H1 (cell line): ENCODE measurements around the gene CCNB1. TPM values are rescaled to one million over a fixed set of nuclear protein-coding genes. Genes with fewer than 3 reads are reported as not detected.
"Not testable (repeated sequence)": the region's sequence is repeated elsewhere in the genome, so short reads cannot be mapped to it uniquely, and the experiment has no call there.

Experiments
- CTCF ChIA-PET: fragments of 300-600 bp; sonication (Branson Sonifier 250); formaldehyde crosslinking; loops from one replicate; lab custom pipeline; 2021; ENCODE audit not compliant: partially characterized antibody; lab: Charles Lee
- POLR2A ChIA-PET: fragments of 300-600 bp; sonication (Branson Sonifier 250); formaldehyde crosslinking; loops from one replicate; lab custom pipeline; 2021; ENCODE audit warnings: inconsistent platforms; ENCODE audit not compliant: partially characterized antibody; lab: Charles Lee
- DNase-seq, 2 experiments: peaks; one replicate each; pipeline versions ENCODE4 v3.0.0 to v3.0.0-alpha.2; 2010 to 2022; ENCODE audit warnings: low spot score in 2 of 2, low read depth in 1 of 2, mixed read lengths in 1 of 2
- FAIRE-seq: peaks from 2 replicates; lab custom pipeline; 2011; peaks lifted over from hg19 to GRCh38; lab: Jason Lieb, UNC
- H2AFZ ChIP-seq: 2 replicates; pipeline ENCODE4 v1.8.1; 2012; ENCODE audit warnings: low read length, inconsistent platforms
- H2AK5ac ChIP-seq: 2 replicates; pipeline ENCODE4 v1.6.1; 2013; ENCODE audit warnings: low read depth, low read length
- H2BK120ac ChIP-seq: replicated peaks from 2 replicates; pipeline ENCODE3; 2013; ENCODE audit warnings: low read depth, low read length, inconsistent platforms
- H2BK12ac ChIP-seq: 2 replicates; pipeline ENCODE4 v1.6.1; 2013; ENCODE audit warnings: low read depth, low read length
- H2BK15ac ChIP-seq: 2 replicates; pipeline ENCODE4 v1.6.1; 2013; ENCODE audit warnings: low read length
- H2BK20ac ChIP-seq: 2 replicates; pipeline ENCODE4 v1.6.1; 2013; ENCODE audit warnings: low read length
- H2BK5ac ChIP-seq: 2 replicates; pipeline ENCODE4 v1.6.1; 2013; ENCODE audit warnings: low read depth, low read length
- H3K14ac ChIP-seq: 2 replicates; pipeline ENCODE4 v1.6.1; 2013; ENCODE audit warnings: inconsistent platforms; ENCODE audit not compliant: insufficient read length
- H3K18ac ChIP-seq: 2 replicates; pipeline ENCODE4 v1.6.1; 2013; ENCODE audit warnings: low read length; ENCODE audit errors: extremely low read depth
- H3K23ac ChIP-seq: 2 replicates; pipeline ENCODE4 v1.6.1; 2013; ENCODE audit warnings: inconsistent platforms; ENCODE audit not compliant: insufficient read length
- H3K23me2 ChIP-seq: 2 replicates; pipeline ENCODE4 v1.6.1; 2013; ENCODE audit warnings: low read depth, low read length
- H3K27ac ChIP-seq: 2 replicates; pipeline ENCODE4 v1.6.1; 2011; ENCODE audit warnings: low read depth, low read length, inconsistent platforms
- H3K27me3 ChIP-seq, 4 experiments: replicated peaks in 1 of 4; 1 replicate in 1 of 4; 2 replicates in 3 of 4; pipeline versions ENCODE4 v1.6.1 to v1.8.1; 2011 to 2013; ENCODE audit warnings: low read length in 3 of 4, mild to moderate bottlenecking in 3 of 4, inconsistent platforms in 2 of 4, mixed read lengths in 2 of 4, moderate library complexity in 1 of 4; ENCODE audit not compliant: control insufficient read depth in 3 of 4, insufficient read depth in 3 of 4; ENCODE audit errors: extremely low read depth in 1 of 4
- H3K36me3 ChIP-seq, 4 experiments: 2 replicates each; pipeline versions ENCODE4 v1.6.1 to v1.8.1; 2011 to 2013; ENCODE audit warnings: mild to moderate bottlenecking in 4 of 4, low read length in 3 of 4, moderate library complexity in 2 of 4, control low read depth in 1 of 4, inconsistent platforms in 1 of 4; ENCODE audit not compliant: insufficient read depth in 4 of 4, control insufficient read depth in 2 of 4
- H3K4ac ChIP-seq: replicated peaks from 2 replicates; pipeline ENCODE3; 2013; ENCODE audit warnings: low read length, low read depth, mixed read lengths, inconsistent platforms; ENCODE audit not compliant: insufficient read length
- H3K4me1 ChIP-seq, 4 experiments: replicated peaks in 1 of 4; 1 replicate in 1 of 4; 2 replicates in 3 of 4; pipeline versions ENCODE4 v1.6.1 to v1.8.1; 2011 to 2013; ENCODE audit warnings: low read length in 3 of 4, inconsistent platforms in 2 of 4, mixed read lengths in 1 of 4; ENCODE audit not compliant: insufficient read depth in 4 of 4, control insufficient read depth in 3 of 4
- H3K4me2 ChIP-seq, 2 experiments: 2 replicates each; pipeline versions ENCODE4 v1.6.1 to v1.8.1; 2011 to 2013; ENCODE audit warnings: low read depth in 2 of 2, low read length in 2 of 2, control low read depth in 1 of 2, inconsistent platforms in 1 of 2, mild to moderate bottlenecking in 1 of 2; ENCODE audit not compliant: insufficient read depth in 1 of 2
- H3K4me3 ChIP-seq, 4 experiments: fragments of 200-600, 300-600 bp in 1 of 4; sonication (generic), shearing (Covaris generic), sonication (Bioruptor Twin) in 1 of 4; 2 replicates each; pipeline versions ENCODE4 v1.5.1 to v1.8.1; 2011 to 2016; ENCODE audit warnings: low read length in 4 of 4, low read depth in 3 of 4, control low read depth in 2 of 4, inconsistent platforms in 2 of 4, mild to moderate bottlenecking in 2 of 4, mixed read lengths in 1 of 4, moderate library complexity in 1 of 4; ENCODE audit not compliant: insufficient read depth in 2 of 4; ENCODE audit errors: extremely low read depth in 1 of 4
- H3K56ac ChIP-seq: replicated peaks from 2 replicates; pipeline ENCODE3; 2013; ENCODE audit warnings: low read depth, mild to moderate bottlenecking, mixed read lengths, low read length, inconsistent platforms; ENCODE audit not compliant: insufficient read length
- H3K79me1 ChIP-seq: 2 replicates; pipeline ENCODE4 v1.6.1; 2013; ENCODE audit warnings: low read depth, low read length, control low read depth
- H3K79me2 ChIP-seq, 2 experiments: 2 replicates each; pipeline versions ENCODE4 v1.6.1 to v1.8.1; 2012 to 2013; ENCODE audit warnings: low read length in 2 of 2, mild to moderate bottlenecking in 2 of 2, inconsistent platforms in 1 of 2; ENCODE audit not compliant: insufficient read depth in 2 of 2, control insufficient read depth in 1 of 2
- H3K9ac ChIP-seq, 4 experiments: replicated peaks in 1 of 4; 1 replicate in 1 of 4; 2 replicates in 3 of 4; pipeline versions ENCODE4 v1.6.1 to v1.8.1; 2011 to 2013; ENCODE audit warnings: low read depth in 3 of 4, low read length in 3 of 4, control low read depth in 2 of 4, mild to moderate bottlenecking in 2 of 4, moderate library complexity in 2 of 4, inconsistent platforms in 1 of 4; ENCODE audit errors: extremely low read depth in 1 of 4
- H3K9me3 ChIP-seq, 2 experiments: 2 replicates each; pipeline versions ENCODE4 v1.6.1 to v1.8.1; 2012 to 2013; ENCODE audit warnings: mild to moderate bottlenecking in 2 of 2, moderate library complexity in 2 of 2, control low read depth in 1 of 2, inconsistent platforms in 1 of 2, low read depth in 1 of 2, low read length in 1 of 2, mixed read lengths in 1 of 2; ENCODE audit not compliant: insufficient read depth in 2 of 2
- H4K20me1 ChIP-seq, 2 experiments: replicated peaks in 1 of 2; 2 replicates each; pipeline versions ENCODE3 to v1.8.1; 2011 to 2013; ENCODE audit warnings: inconsistent platforms in 2 of 2, low read length in 2 of 2, mild to moderate bottlenecking in 1 of 2; ENCODE audit not compliant: insufficient read depth in 2 of 2, control insufficient read depth in 1 of 2
- H4K5ac ChIP-seq: 2 replicates; pipeline ENCODE4 v1.6.1; 2013; ENCODE audit warnings: low read length, low read depth, mixed read lengths, inconsistent platforms; ENCODE audit not compliant: insufficient read length
- H4K8ac ChIP-seq: 2 replicates; pipeline ENCODE4 v1.8.0; 2013; ENCODE audit warnings: mild to moderate bottlenecking, moderate library complexity, low read length, inconsistent platforms; ENCODE audit not compliant: insufficient read depth; ENCODE audit errors: extremely low read depth
- H4K91ac ChIP-seq: replicated peaks from 2 replicates; pipeline ENCODE3; 2013; ENCODE audit warnings: low read length, mixed read lengths, inconsistent platforms; ENCODE audit not compliant: insufficient read length
- EZH2 ChIP-seq: fragments of 200-600 bp; sonication (generic); IDR thresholded peaks from 2 replicates; pipeline ENCODE4 v1.7.1; 2012; ENCODE audit warnings: low read depth, mild to moderate bottlenecking, moderate library complexity, low read length, inconsistent platforms; ENCODE audit not compliant: severe bottlenecking
- KDM1A ChIP-seq: fragments of 200-600, 300-600 bp; sonication (generic); IDR thresholded peaks from 2 replicates; pipeline ENCODE4 v1.7.1; 2016; ENCODE audit warnings: mild to moderate bottlenecking, low read length, borderline replicate concordance
- KDM4A ChIP-seq: IDR thresholded peaks from one replicate; pipeline ENCODE4 v1.7.1; 2012; ENCODE audit warnings: low read depth, mild to moderate bottlenecking, moderate library complexity, low read length, inconsistent platforms; ENCODE audit not compliant: severe bottlenecking
- MAFK ChIP-seq: IDR thresholded peaks from 2 replicates; pipeline ENCODE4 v1.6.1; 2012; ENCODE audit warnings: low read depth, mild to moderate bottlenecking, improper control_type of control experiment, low read length
- RAD21 ChIP-seq, 2 experiments: IDR thresholded peaks in 1 of 2; conservative IDR thresholded peaks in 1 of 2; 2 replicates each; pipeline ENCODE4 v1.6.1; 2011; ENCODE audit warnings: low read depth in 2 of 2, low read length in 2 of 2, improper control_type of control experiment in 1 of 2, inconsistent platforms in 1 of 2, mild to moderate bottlenecking in 1 of 2, moderate library complexity in 1 of 2
- RXRA ChIP-seq: IDR thresholded peaks from 2 replicates; pipeline ENCODE4 v1.6.1; 2011; ENCODE audit warnings: low read depth, mild to moderate bottlenecking, low read length, moderate library complexity; ENCODE audit not compliant: insufficient read depth
- WGBS, 2 experiments: shearing (Covaris generic) in 1 of 2; methylation state at CpG; one replicate each; pipeline versions ENCODE4 v1.1.6 to v1.1.7; 2013 to 2015; ENCODE audit warnings: low lambda C conversion rate in 2 of 2, mixed read lengths in 2 of 2, inconsistent platforms in 1 of 2, low coverage in 1 of 2, missing lambda C conversion rate in 1 of 2; ENCODE audit not compliant: insufficient replicate concordance in 2 of 2, insufficient coverage in 1 of 2, insufficient read length in 1 of 2; ENCODE audit errors: extremely low coverage in 1 of 2, missing lambda C conversion rate in 1 of 2; 5-methylcytosine and 5-hydroxymethylcytosine counted together
- polyA plus RNA-seq, 7 experiments: library from polyadenylated mRNA; depleted of rRNA in 3 of 7; stranded (reverse) in 5 of 7; unstranded in 2 of 7; fragments of >200 nt in 5 of 7; fragments of 200-250 nt in 2 of 7; gene quantifications; 1 replicate in 5 of 7; 2 replicates in 1 of 7; 4 replicates in 1 of 7; pipeline versions ENCODE4 v1.2.1 to v1.2.3, GENCODE V29; 2011 to 2013; ENCODE audit warnings: missing spikeins in 2 of 7, mixed read lengths in 2 of 7
- total RNA-seq: library from RNA; stranded (reverse); fragmentation: NEBNext Ultra II Directional; extraction: Animal tissue kit (Norgen Biotek cat#: 25700); gene quantifications from 2 replicates; pipeline ENCODE4 v1.2.1, GENCODE V29; 2021
- TF ChIP-seq, protein P1 (sequence below): IDR thresholded peaks from 2 replicates; pipeline ENCODE4 v1.6.1; 2012; ENCODE audit warnings: inconsistent platforms

The CCNB1 gene
- total and polyA plus RNA-seq, 2 of the 8 experiments (the other 6 are each of a cell fraction or from before 2014, with no cell fraction given) = 122 to 338 TPM

GRCh38 chr5:69138766-69139165 is 28.2 kb upstream of the CCNB1 start (continued):
- TF ChIP-seq EZH2 = no peak
- no peak for TF ChIP-seq KDM4A
- TF ChIP-seq MAFK = no peak
- TF ChIP-seq, protein P1, sequence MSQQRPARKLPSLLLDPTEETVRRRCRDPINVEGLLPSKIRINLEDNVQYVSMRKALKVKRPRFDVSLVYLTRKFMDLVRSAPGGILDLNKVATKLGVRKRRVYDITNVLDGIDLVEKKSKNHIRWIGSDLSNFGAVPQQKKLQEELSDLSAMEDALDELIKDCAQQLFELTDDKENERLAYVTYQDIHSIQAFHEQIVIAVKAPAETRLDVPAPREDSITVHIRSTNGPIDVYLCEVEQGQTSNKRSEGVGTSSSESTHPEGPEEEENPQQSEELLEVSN = no peak
- no peak for TF ChIP-seq RAD21 (IDR thresholded peaks at IDR 0.05 in 1 of 2, conservative IDR thresholded peaks at IDR 0.05 in 1 of 2; ENCODE audit: low read depth in 2 of 2, low read length in 2 of 2)
- TF ChIP-seq KDM1A = no peak
- TF ChIP-seq RXRA = no peak
- TF ChIP-seq, all 59 proteins: peak for 0

DNA sequence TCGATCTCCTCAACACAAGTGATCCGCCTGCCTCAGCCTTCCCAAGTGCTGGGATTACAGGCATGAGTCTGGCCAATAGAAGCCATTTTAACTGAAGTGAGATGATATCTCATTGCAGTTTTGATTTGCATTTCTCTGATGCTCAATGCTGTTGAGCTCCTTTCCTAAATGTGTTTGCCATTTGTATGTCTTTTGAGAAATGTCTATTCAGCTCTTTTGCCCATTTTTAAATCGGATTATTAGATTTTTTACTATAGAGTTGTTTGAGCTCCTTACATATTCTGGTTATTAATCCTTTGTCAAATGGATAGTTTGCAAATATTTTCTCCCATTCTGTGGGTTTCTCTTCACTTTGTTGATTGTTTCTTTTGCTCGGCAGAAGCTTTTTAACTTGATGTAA is 26.7 kb upstream of the CCNB1 start:
- not testable (repeated sequence) for H3K27me3 ChIP-seq, H3K79me1 ChIP-seq, H3K23ac ChIP-seq, H3K23me2 ChIP-seq, H4K8ac ChIP-seq, H2AK5ac ChIP-seq, H3K4me3 ChIP-seq, H3K36me3 ChIP-seq, H3K27ac ChIP-seq, H3K4me2 ChIP-seq, H2BK5ac ChIP-seq, DNase-seq, H2AFZ ChIP-seq, H3K14ac ChIP-seq, FAIRE-seq, H3K4me1 ChIP-seq, H4K20me1 ChIP-seq, H2BK12ac ChIP-seq, H2BK20ac ChIP-seq, H3K4ac ChIP-seq, H3K56ac ChIP-seq, H3K9me3 ChIP-seq, H3K79me2 ChIP-seq, H4K5ac ChIP-seq, H4K91ac ChIP-seq, H2BK120ac ChIP-seq, H3K9ac ChIP-seq, H3K18ac ChIP-seq, H2BK15ac ChIP-seq
- 85% methylated on average over 4 of the region's 4 CpGs; no CpG with 5 or more reads in 1 of the 2 experiments for WGBS, 2 experiments
- POLR2A ChIA-PET = interaction anchor here (0.9 to 1.3 kb wide), 4 partner anchors 8 to 93 kb away, joined by 3 to 4 read pairs (median 3); partner anchors contain the start of gene CENPH
- CTCF ChIA-PET = interaction anchor here (1.1 to 1.3 kb wide), 2 partner anchors 9 to 47 kb away, joined by 3 read pairs; partner anchors contain the start of gene SLC30A5
